Measurements from ENCODE around the gene TMEM151B.
A peak's percentile ranks its signal among the peaks of the same experiment; 100 is the strongest.
"Not testable (repeated sequence)": the region's sequence is repeated elsewhere in the genome, so short reads cannot be mapped to it uniquely, and the experiment has no call there.

TMEM151B gene

DNA sequence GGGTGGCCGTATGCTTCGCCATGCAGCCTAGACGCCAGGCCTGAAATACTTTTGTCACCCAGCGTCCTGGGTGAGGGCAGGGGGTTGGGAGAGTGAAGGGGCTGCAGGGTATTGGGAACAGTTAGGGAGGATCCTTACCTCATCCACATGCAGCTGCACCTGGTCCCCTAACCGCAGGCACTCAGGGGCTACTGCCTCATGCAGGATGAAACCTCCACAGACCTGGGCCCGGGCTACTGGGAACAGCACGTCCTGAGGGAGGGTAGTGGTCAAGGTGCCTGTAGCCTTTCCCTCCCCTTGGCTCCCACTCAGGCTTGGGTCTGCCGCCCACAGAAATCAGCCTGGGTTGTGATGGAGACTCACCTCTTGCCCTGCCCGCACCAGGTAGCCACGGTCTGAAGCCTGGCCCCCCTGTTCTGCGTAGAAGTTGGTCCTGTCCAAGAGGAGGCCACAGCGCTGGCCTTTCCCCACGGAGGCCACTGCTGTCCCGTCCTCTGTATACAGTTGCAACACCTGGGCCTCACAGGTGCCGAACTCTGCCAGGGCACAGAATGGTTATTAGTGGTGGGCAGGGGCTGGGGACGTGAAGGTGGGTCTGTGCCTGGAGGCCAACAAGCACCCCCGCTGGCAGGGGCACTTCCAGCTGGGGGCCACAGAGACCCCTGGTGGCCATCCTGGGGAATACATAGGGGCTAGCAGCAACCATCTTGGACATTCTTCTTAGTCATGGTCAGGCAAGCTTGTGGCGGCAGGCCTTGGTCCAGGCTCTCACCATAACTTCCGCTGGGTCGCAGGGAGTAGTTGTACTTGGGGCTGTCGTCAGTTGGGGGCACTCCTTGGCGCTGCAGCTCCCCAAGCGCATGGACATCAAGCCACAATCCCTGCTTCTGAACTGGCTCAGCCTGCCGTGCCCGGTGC is 34.3 kb downstream of the TMEM151B start:
- no peak for DNase-seq (ENCODE audit: low read depth, low spot score)

DNA sequence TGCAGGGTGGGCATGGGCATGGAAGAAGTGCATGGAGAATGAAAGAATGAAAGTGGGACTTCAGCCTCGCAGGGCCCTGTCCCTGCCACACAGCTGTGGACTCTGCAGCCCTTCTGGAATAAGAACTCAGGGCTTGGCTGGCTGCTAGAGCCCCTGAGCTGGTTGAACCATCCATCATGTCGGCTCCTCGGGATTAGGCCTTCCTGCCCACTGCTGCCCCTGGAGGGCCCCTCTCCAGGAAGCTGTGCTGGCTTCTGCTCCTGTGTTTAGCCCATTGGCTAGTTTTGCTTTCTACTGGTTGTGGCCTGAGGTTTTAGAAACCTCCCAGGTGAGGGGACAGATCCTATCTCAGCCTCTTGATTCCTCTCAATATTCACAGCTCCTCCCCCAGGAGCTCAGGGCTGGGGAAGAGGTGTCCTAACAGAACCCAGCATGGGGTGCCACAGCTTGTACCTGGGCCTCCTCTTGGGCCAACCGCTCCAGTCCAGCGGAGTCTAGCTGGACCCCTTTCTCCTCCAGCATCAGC is 35.0 kb downstream of the TMEM151B start:
- DNase-seq (ENCODE audit: low read depth, low spot score), result no peak

DNA sequence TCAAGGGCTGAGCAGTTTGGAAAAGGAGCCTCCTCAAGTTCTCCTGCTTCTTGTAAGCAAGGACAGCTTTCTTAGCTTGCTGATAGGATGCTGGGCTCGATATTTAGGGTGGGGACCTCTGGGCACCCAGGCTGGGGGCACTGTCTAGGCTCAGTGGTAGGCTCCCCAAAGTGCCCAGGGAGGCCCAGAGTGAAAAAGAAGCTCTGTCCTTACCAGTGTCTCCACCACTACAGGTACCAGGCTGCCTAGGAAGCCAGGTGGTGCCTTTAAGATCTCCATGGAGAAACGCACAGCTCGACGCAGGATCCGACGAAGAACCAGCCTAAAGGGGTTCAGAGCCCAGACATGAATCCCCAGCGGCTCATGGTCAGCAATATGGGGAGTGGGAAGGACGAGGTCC is 36.5 kb downstream of the TMEM151B start:
- no peak for DNase-seq (ENCODE audit: low read depth, low spot score)

DNA sequence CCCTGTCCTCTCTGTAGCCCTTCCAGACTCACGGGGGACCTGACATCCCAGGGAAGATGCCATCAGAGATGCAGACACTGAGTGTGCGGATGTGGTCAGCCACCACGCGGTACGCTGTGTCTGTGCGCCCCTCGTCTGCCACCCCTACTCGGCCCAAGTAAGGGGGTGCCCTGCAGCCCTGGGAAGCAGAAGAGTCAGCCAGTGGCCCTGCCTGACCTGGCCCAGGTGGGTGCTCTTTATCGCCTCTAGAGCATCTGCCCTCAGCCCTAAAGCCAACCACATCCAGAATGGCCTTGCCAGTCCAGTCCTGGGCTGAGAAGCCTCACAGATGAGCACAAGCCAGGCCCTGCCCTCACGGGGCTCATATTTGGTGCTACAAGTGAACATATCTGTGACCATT is 37.0 kb downstream of the TMEM151B start:
- DNase-seq (ENCODE audit: low read depth, low spot score), result no peak

DNA sequence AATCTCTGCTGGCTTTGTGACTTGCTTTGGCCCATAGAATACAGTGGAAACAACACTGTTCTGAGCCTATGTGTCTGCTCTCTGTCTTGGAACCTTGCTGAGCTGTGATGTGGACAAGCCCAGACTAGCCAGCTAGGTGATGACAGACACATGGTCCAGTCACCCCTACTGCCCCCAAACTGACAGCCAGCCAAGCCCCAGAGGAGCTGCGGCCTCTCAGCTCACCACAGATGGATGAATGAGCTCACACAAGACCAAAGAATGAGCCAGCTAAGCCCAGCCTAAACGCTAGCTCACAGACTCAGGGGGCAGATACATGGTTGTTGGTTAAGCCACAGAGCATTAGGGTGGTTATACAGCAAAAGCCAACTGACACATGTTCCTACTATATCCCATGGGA is 38.8 kb downstream of the TMEM151B start:
- DNase-seq (ENCODE audit: low read depth, low spot score), result no peak

DNA sequence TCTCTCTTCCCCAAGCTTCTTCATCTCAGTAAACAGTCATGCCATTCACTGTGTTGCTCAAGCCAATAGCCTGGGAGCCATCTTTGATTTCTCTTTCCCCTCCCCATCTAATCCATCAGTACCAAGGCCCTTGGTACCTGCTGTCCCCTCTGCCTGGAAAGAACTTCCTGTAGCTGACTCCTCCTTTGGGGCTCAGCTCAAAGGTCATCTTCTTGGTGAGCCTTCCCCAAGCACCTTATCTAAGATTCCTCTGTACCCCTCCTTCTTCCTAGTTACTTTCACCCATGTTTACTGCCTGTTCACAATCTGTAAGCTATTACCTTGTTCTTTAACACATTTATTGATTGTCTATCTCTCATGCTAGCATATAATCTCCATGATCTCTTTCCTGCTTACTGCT is 39.4 kb downstream of the TMEM151B start:
- no peak for DNase-seq (ENCODE audit: low read depth, low spot score)

DNA sequence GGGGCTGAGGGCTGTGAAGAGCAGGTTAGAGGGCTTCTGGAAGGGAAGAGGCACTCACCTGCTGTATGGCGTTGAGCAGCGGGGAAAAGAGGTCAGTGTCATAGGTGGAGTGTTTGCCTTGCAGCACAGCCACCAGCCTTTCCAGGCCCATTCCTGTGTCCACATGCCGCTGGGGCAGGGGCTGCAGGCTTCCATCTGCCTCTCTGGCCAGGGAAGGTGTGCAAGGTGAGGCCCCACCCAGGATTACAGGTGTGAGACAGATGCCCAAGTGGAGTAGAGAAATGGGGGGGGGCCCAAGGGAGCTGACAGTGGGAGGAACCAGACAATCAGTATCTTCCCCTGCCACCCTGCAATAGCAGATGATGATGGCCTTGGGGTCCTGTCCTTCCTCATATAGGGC is 40.0 kb downstream of the TMEM151B start:
- no peak for DNase-seq (ENCODE audit: low read depth, low spot score)

DNA sequence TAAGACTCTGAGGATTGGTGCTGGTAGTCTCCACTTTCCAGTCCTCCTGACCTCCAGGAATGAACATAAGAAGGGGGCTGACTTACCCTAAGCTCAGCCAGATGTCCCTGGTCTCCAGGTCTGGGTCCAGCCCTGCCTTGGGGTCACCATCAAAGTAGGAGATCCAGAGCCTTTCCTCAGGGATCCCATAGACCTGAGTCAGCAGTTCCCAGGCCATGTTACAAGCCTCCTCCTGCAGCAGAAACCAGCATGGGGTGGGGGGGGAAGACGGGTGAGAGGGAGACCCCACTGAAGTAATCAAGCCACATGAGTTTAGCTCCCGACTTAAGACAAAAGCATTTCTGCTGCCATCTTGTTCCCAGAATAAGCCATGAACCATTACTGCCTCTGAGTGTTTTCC is 41.1 kb downstream of the TMEM151B start:
- no peak for DNase-seq (ENCODE audit: low read depth, low spot score)

DNA sequence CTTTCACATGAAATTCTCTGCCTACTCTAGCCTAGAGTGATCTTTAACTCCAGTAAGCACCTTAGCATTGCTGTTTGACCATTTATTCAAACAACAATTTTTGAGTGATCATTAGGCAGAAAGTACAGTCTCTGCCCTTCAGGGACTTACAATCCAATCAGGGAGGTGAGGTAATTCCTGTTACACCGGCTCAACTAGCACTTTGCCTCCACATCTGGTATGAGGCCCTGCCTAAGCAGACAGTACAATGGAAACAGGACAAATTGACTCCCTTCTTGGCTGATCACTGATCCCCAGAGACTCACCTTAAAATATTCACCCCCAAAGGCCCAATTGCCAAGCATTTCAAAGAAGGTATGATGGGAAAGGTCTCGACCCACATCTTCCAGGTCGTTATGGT is 41.5 kb downstream of the TMEM151B start:
- no peak for DNase-seq (ENCODE audit: low read depth, low spot score)

DNA sequence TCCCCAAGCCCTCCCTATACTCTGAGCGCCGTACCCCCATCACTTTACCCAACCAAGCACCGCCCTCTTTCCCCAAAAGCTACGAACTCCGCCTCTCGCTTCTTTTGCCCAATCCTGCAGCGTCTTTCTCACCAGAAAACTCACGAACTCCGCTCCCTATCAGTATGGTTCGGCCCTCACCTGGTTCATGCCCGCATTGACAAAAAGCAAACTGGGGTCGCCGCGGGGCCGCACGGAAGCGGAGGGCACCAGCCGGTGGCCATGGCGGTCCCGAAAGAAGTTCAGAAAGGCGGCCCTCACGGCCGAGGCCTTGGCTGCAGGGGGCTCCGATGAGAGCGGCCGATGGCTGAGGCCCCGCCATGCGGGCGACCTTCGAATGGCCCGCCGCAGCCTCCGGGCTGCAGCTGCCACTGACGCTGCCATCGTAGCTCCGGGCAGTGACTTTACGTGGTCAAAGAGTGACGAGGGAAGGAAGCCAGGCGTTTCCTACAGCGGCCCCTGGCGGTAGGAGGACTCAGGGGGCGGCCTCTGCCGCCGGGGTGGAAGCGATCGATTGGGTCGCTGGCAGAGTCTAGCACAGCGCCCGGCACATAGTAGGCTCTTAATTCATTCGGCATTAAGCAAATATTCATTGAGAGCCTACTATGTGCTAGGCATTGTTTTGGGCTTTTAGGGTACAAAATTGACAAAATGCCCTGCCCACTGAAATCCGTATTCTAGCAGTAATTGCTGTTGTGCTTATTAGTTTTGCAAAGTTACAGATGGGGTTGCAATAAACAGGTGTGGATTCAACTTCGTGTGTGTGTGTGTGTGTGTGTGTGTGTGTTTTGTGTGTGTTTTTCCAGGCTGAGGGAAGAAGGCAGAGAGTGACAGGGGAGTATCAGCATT is 42.9 kb downstream of the TMEM151B start, which contains the start of gene AARS2:
Gene AARS2 (minus strand): TSS at position 447 of the 888 bp plus-strand sequence. CDS start 24 bp downstream, at position 423.
- DNase-seq (ENCODE audit: low read depth, low spot score), result peak; percentile 41

DNA sequence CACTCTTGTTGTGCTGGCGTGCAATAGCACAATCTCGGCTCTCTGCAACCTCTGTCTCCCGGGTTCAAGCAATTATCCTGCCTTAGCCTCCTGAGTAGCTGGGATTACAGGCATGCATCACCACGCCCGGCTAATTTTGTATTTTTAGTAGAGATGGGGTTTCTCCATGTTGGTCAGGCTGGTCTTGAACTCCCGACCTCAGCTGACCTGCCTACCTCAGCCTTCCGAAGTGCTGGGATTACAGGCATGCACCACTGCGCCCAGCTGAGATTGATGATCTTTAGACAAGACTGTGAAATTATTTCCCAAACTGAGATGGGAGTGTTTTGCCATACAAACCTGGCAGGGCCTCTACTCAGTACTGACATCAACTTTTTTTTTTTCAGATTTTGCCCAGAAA is 44.4 kb downstream of the TMEM151B start:
- not testable (repeated sequence) for DNase-seq (ENCODE audit: low read depth, low spot score)

DNA sequence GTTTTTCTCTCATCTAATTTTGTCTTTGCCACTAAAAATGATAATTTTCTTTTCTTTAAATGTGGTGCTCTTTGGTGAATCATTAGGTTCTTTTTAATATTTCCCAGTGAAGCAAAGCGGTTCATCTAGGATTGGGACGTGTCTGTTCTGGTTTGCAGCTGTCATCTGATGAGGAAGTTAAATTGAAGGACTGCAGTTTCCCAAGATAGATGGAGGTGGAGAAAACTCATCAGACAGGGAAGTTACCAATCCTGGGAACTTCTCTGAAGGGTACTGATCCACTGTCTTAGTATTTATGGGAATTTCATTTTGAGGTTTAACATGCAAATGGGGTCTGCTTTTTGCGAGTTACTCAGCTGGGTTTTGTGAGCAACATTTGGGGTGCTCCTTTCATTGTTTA is 45.3 kb downstream of the TMEM151B start:
- no peak for DNase-seq (ENCODE audit: low read depth, low spot score)

DNA sequence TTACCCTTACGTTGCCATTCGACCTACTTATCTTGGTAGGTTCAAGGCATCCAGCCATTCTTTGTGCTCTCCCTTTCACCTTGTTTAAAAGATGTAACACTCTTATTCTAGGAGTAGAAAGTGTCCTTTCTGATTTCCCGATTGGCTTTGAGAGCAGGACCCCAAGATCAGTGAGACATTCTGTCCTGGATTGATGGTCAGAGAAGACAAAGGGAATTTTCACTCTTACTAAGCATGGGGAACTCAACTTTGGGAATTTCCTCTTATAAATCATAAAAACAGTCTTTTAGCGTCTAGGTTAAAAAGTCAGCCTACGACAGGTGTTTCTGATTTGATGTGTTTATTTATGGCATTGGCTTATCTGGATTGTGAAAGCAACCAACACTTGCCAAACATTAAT is 45.7 kb downstream of the TMEM151B start:
- no peak for DNase-seq (ENCODE audit: low read depth, low spot score)

DNA sequence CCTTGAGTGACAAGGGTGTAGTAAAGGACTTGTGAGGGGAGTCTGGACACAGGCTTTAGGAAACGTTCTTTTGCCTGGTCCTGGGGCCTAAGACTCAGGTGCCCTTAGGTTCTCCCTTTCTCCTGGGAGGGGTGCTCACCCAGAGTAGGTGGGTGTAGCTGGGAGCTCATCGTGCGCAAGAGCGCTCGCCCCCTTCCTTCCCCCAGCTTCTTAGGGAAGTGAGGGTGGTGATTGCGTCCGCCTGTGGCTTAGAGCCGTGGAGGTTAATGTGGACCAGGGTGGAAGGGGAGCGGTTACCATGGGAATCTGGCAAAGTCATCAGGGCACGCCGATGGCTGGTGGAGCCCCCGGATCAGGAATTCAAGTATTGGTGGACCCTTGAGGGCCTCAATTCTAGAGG is 46.2 kb downstream of the TMEM151B start:
- DNase-seq (ENCODE audit: low read depth, low spot score), result no peak

DNA sequence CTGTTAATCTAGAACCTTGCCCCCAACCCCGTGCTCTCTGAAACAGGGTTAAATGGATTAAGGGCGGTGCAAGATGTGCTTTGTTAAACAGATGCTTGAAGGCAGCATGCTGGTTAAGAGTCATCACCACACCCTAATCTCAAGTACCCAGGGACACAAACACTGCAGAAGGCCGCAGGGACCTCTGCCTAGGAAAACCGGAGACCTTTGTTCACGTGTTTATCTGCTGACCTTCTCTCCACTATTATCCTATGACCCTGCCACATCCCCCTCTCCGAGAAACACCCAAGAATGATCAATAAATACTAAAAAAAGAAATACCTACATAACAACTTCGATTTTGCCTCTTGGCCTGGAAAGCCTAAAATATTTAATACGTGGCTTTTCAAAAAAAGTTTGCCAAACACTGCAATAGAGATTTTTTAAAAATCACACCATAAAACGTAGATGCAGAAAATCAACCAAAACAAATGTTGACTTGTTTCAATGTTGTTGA is 46.9 kb downstream of the TMEM151B start:
- DNase-seq (ENCODE audit: low read depth, low spot score), result not testable (repeated sequence)

DNA sequence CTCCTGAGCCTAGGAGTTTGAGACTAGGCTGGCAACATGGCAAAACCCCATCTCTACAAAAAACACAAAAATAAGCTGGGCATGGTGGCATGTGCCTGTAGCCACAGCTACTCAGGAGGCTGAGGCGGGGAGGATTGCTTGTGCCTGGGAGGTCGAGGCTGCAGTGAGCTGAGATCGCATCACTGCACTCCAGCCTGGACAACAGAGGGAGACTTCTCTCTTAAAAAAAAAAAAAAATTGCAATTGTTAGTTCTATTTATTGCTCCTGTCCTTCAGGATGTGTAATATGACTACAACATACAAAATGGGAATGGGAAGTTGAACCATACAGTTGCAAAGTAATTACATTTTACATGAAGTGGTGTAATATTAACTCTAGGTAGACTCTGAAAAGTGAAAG is 51.0 kb downstream of the TMEM151B start:
- no peak for DNase-seq (ENCODE audit: low read depth, low spot score)

DNA sequence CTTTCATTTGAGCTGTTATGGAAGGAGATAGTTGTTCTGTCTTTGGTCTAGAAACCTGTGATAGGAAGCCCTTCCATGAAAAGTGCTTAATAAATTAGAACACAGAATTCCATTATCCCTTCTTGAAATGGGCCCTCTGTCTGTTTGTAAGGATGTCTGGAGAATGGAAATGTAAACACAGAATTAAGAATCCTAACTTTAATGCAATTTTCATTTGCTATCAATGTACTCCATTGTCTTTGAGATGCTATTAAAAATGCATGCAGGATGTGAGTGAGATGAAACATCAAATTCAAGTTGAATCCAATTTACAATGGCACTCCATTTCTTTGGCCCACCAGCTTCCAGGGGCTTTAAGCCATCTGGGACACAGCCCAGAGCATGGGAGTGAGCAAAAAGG is 56.8 kb downstream of the TMEM151B start:
- no peak for DNase-seq (ENCODE audit: low read depth, low spot score)

DNA sequence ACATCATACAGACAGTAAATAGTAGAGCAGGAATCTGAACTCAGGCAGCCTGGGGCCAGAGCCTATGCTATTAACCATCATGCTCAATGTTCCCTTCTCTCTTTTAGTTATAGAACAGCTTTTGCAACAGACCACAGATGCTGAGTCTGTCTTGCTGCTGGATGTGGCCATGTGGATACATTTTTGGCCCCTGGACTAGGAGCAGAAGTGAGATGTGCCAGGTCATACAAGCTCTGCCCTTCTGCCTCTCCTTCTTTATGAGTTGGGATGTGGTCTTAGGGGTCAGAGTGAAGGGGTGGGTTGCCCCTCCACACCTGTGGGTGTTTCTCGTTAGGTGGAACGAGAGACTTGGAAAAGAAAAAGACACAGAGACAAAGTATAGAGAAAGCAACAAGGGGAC is 57.5 kb downstream of the TMEM151B start:
- DNase-seq (ENCODE audit: low read depth, low spot score), result no peak

DNA sequence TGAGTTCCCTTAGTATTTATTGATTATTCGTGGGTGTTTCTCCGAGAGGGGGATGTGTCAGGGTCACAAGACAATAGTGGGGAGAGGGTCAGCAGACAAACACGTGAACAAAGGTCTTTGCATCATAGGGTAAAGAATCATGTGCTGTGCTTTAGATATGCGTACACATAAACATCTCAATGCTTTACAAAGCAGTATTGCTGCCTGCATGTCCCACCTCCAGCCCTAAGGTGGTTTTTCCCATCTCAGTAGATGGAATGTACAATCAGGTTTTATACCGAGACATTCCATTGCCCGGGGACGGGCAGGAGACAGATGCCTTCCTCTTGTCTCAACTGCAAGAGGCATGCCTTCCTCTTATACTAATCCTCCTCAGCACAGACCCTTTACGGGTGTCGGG is 58.0 kb downstream of the TMEM151B start:
- not testable (repeated sequence) for DNase-seq (ENCODE audit: low read depth, low spot score)

DNA sequence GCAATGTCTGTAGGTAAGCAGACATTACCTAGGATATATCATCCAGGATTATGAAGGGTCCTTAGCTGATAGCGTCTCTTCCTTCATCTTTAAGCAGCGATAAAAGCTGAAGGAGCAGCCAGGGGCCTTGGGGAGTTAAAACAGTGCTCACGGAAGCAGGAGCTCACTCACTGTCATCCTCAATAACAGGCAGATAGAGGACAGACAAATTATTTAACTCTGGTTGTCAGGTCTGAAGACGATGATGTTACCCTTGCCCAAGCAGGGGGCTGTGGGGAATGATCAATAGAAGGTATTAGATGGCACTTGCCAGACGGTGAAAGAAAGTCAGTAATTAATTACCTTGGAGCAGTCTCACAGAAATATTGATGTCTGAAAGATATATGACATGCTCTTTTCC is 59.6 kb downstream of the TMEM151B start:
- no peak for DNase-seq (ENCODE audit: low read depth, low spot score)

DNA sequence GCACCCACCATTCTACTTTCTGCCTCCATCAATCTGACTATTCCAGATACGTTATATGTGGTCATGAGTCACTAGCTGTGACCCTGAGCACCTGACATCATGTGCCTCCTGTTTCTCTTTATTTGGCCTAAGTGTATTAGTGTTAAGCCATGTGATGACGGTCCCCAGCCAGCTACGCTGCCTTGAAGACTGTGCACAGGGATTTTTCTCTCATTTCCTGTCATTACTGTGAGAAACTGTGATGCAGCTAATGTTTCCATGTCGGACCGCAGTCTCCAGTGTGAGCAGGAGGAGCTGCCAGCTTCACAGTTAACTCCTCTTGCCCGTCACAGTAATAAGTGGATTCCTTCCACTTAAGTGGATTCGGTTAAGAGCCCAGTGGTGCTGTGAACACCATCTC is 62.3 kb downstream of the TMEM151B start:
- no peak for DNase-seq (ENCODE audit: low read depth, low spot score)

DNA sequence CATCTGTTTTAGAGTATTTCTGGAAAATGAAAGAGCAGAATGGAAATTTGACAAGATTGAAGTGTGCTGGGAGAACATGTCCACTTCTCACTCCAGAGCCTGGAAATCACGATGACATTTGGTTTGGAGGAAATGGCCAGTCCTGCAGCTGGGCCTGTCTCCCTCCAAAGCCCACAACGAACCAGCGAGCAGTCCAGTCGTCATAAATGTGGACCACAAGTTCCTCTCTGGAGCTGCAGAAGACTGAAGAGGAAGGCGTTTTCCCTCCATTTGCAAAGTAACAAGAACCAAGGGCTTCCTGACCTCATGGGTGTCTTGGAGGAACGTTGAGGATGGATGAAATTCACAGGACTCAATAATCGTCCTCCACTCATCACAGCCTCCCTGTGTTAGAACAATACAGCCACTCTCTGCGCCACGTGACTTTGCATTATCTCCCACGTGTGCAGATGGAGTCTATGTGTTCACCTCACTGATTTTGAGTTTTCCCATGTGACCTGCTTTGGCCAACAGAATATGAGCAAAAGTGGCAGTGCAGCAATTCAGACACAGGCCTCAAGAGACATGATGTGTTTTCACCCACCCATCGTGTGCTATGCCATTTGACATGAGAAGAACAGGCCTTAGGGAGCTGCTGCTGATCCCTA is 63.1 kb downstream of the TMEM151B start:
- DNase-seq (ENCODE audit: low read depth, low spot score), result no peak

All from brain pericyte (primary cell).